Measurements from ENCODE around the gene HAGHL. TPM values are rescaled to one million over a fixed set of nuclear protein-coding genes. Genes with fewer than 3 reads are reported as not detected.

Gene HAGHL
- total and polyA plus RNA-seq, 2 of the 8 experiments (the other 6 are each of a cell fraction or from before 2014, with no cell fraction given) = 26.6 to 26.9 TPM

DNA sequence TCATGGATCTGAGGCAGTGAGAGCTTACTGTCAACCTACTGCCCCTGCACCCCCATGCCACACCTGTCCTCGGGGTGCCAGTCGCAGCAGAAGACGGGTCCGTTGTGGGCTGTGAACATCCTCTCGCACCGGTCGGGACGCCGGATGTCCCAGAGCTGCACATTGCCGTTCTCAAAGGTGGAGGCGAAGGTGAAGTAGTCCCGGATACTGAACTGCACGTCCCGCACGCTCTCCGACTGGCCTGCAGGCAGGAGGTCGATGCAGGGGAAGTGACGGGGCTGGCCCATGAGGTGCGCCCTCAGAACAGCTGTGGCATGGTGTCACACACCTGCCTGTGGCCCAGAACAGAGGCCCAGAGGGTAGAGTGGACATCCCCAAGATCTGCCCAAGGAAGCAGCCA is 39.4 kb upstream of the HAGHL start:
- no peak overlapping the region for H2AFZ ChIP-seq (ENCODE audit: low read length)
- no peak overlapping the region for H2BK5ac ChIP-seq (ENCODE audit: low read depth, low read length)
- peaks cover 4% of the 10 kb centered on the region for H3K79me1 ChIP-seq (ENCODE audit: low read depth, low read length)
- no peak overlapping the region for H3K4ac ChIP-seq (replicated peaks; ENCODE audit: insufficient read length, low read depth, low read length)
- POLR2A ChIA-PET (ENCODE audit: partially characterized antibody) = interaction anchor here (0.7 to 3.6 kb wide), 10 partner anchors 9 to 99 kb away, joined by 3 to 26 read pairs (median 5); partner anchors contain the start of gene RHBDL1
- no peak overlapping the region for H2BK120ac ChIP-seq (replicated peaks; ENCODE audit: low read depth, low read length)
- H2BK15ac ChIP-seq (ENCODE audit: low read length) = no peak overlapping the region
- H2AK5ac ChIP-seq (ENCODE audit: low read depth, low read length) = no peak overlapping the region
- no peak overlapping the region for H3K9ac ChIP-seq (replicated peaks in 1 of 4; ENCODE audit: extremely low read depth in 1 of 4, low read depth in 3 of 4, low read length in 3 of 4)
- H3K79me2 ChIP-seq (ENCODE audit: control insufficient read depth in 1 of 2, insufficient read depth in 2 of 2, low read length in 2 of 2) = no peaks in the 10 kb centered on the region; a peak in 1 of 4 replicates
- CTCF ChIA-PET (ENCODE audit: partially characterized antibody) = interaction anchor here (0.7 to 6.0 kb wide), 8 partner anchors 8 to 370 kb away, joined by 3 to 75 read pairs (median 8); partner anchors contain the start of genes RHBDL1, RHOT2 and WDR90
- no peak overlapping the region for H2BK20ac ChIP-seq (ENCODE audit: low read length)
- H3K14ac ChIP-seq (ENCODE audit: insufficient read length) = no peak overlapping the region
- peaks cover 0 to 15% (median 8%) of the 10 kb centered on the region in 4 experiments; a peak in 5 of 7 replicates for H3K4me1 ChIP-seq (replicated peaks in 1 of 4; ENCODE audit: control insufficient read depth in 3 of 4, insufficient read depth in 4 of 4, low read length in 3 of 4)
- no peak overlapping the region for H4K5ac ChIP-seq (ENCODE audit: insufficient read length, low read depth, low read length)
- no peak overlapping the region for H3K18ac ChIP-seq (ENCODE audit: extremely low read depth, low read length)
- H3K36me3 ChIP-seq (ENCODE audit: control insufficient read depth in 2 of 4, insufficient read depth in 4 of 4, low read length in 3 of 4) = peaks cover 2 to 19% (median 4%) of the 10 kb centered on the region in 4 experiments; a peak in 5 of 8 replicates
- H3K56ac ChIP-seq (replicated peaks; ENCODE audit: insufficient read length, low read depth, low read length) = no peak overlapping the region
- no peak overlapping the region for H3K23ac ChIP-seq (ENCODE audit: insufficient read length)
- no peak for DNase-seq (ENCODE audit: low read depth in 1 of 2, low spot score in 2 of 2)
- H3K4me2 ChIP-seq (ENCODE audit: insufficient read depth in 1 of 2, low read depth in 2 of 2, low read length in 2 of 2) = no peak overlapping the region
- H4K8ac ChIP-seq (ENCODE audit: extremely low read depth, insufficient read depth, low read length) = no peak overlapping the region
- H3K27me3 ChIP-seq (replicated peaks in 1 of 4; ENCODE audit: control insufficient read depth in 3 of 4, extremely low read depth in 1 of 4, insufficient read depth in 3 of 4, low read length in 3 of 4) = peaks cover 0 to 11% (median 4%) of the 10 kb centered on the region in 4 experiments; a peak in 5 of 7 replicates
- no peak for FAIRE-seq
- no peak overlapping the region for H3K27ac ChIP-seq (ENCODE audit: low read depth, low read length)
- H2BK12ac ChIP-seq (ENCODE audit: low read depth, low read length) = no peak overlapping the region
- 95% methylated on average over 18 of the region's 19 CpGs; no CpG with 5 or more reads in 1 of the 2 experiments for WGBS, 2 experiments (ENCODE audit: extremely low coverage in 1 of 2, insufficient coverage in 1 of 2, insufficient read length in 1 of 2, insufficient replicate concordance in 2 of 2, low coverage in 1 of 2, low lambda C conversion rate in 2 of 2, missing lambda C conversion rate in 1 of 2)
- no peak overlapping the region for H4K91ac ChIP-seq (replicated peaks; ENCODE audit: insufficient read length, low read length)
- H3K4me3 ChIP-seq (ENCODE audit: extremely low read depth in 1 of 4, insufficient read depth in 2 of 4, low read depth in 3 of 4, low read length in 4 of 4) = no peak overlapping the region
- H3K23me2 ChIP-seq (ENCODE audit: low read depth, low read length) = peaks cover 12% of the 10 kb centered on the region
- H3K9me3 ChIP-seq (ENCODE audit: insufficient read depth in 2 of 2, low read depth in 1 of 2, low read length in 1 of 2) = no peaks in the 10 kb centered on the region
- peaks cover 2 to 19% of the 10 kb centered on the region in 2 experiments for H4K20me1 ChIP-seq (replicated peaks in 1 of 2; ENCODE audit: control insufficient read depth in 1 of 2, insufficient read depth in 2 of 2, low read length in 2 of 2)
- TF ChIP-seq BCL11A (IDR thresholded peaks at IDR 0.05; ENCODE audit: low read depth in 2 of 2, low read length in 2 of 2) (no peak), RBBP5 (IDR thresholded peaks at IDR 0.05; ENCODE audit: borderline replicate concordance, low read depth, low read length) (no peak), RAD21 (IDR thresholded peaks at IDR 0.05 in 1 of 2, conservative IDR thresholded peaks at IDR 0.05 in 1 of 2; ENCODE audit: low read depth in 2 of 2, low read length in 2 of 2) (no peak), MAFK (IDR thresholded peaks at IDR 0.05; ENCODE audit: low read depth, low read length) (no peak), SIRT6 (IDR thresholded peaks at IDR 0.05; ENCODE audit: low read length) (no peak), PHF8 (conservative IDR thresholded peaks at IDR 0.05; ENCODE audit: low read depth, low read length) (no peak), YY1 (IDR thresholded peaks at IDR 0.05; ENCODE audit: low read depth, low read length) (no peak), BRCA1 (IDR thresholded peaks at IDR 0.05; ENCODE audit: low read depth, low read length) (no peak), JUND (IDR thresholded peaks at IDR 0.05; ENCODE audit: low read length) (no peak), RNF2 (IDR thresholded peaks at IDR 0.05; ENCODE audit: borderline replicate concordance, low read depth, low read length, missing control alignments, poor library complexity, severe bottlenecking) (no peak), TAF1 (IDR thresholded peaks at IDR 0.05; ENCODE audit: low read depth, low read length) (no peak), TAF7 (optimal IDR thresholded peaks at IDR 0.05; ENCODE audit: borderline replicate concordance, low read depth, low read length) (no peak), GTF2F1 (IDR thresholded peaks at IDR 0.05; ENCODE audit: borderline replicate concordance, low read depth, low read length) (no peak), FOSL1 (IDR thresholded peaks at IDR 0.05; ENCODE audit: insufficient read depth, low read depth, low read length) (no peak)

Measured in H1 (cell line).